ENCODE results near the gene TAL1. TPM values are rescaled to one million over a fixed set of nuclear protein-coding genes. Genes with fewer than 3 reads are reported as not detected.

Gene TAL1
- total RNA-seq, 1 donor from 2014 or later: not detected

DNA sequence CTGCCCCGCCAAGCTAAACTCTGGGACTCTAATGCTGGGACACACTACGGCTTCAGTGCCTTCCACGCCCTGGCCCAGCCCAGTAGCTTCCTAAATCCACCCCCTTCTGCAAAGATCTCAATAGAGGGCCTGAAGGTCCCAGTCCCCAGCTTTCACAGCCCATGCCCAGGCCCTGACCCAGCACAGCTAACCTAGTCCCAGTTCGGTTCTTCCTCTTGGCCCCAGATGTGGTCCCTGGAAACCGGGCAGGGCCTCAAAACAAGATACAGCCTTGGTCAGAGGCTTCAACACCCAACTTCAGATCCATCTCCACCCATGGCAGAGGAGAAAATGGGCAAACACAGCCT, 41.5 kb downstream of the TAL1 start:
- H3K9me3 Mint-ChIP-seq (ENCODE audit: unreplicated experiment): no peaks in the 10 kb centered on the region
- peaks cover 8% of the 10 kb centered on the region for H3K27me3 Mint-ChIP-seq (ENCODE audit: unreplicated experiment)
- H3K4me3 Mint-ChIP-seq (ENCODE audit: unreplicated experiment): no peak overlapping the region
- no peaks in the 10 kb centered on the region for H3K36me3 Mint-ChIP-seq (ENCODE audit: unreplicated experiment)
- TF ChIP-seq CTCF (IDR thresholded peaks at IDR 0.05): no peak
- no peak for DNase-seq (ENCODE audit: extremely low spot score, unreplicated experiment)
- H3K27ac Mint-ChIP-seq (ENCODE audit: unreplicated experiment): no peak overlapping the region
- H3K4me1 Mint-ChIP-seq (ENCODE audit: unreplicated experiment): peaks cover 11% of the 10 kb centered on the region

- peak; percentile 82 for DNase-seq (ENCODE audit: extremely low spot score, unreplicated experiment)
- H3K27ac Mint-ChIP-seq (ENCODE audit: unreplicated experiment): no peak within 1 kb of the TSS
- peaks cover 11% of the 10 kb centered on the region for H3K4me1 Mint-ChIP-seq (ENCODE audit: unreplicated experiment)
- H3K27me3 Mint-ChIP-seq (ENCODE audit: unreplicated experiment): peaks cover 8% of the 10 kb centered on the region
- H3K4me3 Mint-ChIP-seq (ENCODE audit: unreplicated experiment): no peak within 1 kb of the TSS
- H3K9me3 Mint-ChIP-seq (ENCODE audit: unreplicated experiment): no peaks in the 10 kb centered on the region
- H3K36me3 Mint-ChIP-seq (ENCODE audit: unreplicated experiment): no peaks in the 10 kb centered on the region
- no peak for TF ChIP-seq CTCF (IDR thresholded peaks at IDR 0.05)
Measured at GRCh38 chr1:47189844-47190508, 42.0 kb downstream of the TAL1 start, which contains the start of gene PDZK1IP1. Gene PDZK1IP1 (minus strand): TSS chr1:47190036. CDS start chr1:47189932, 104 bp downstream.

DNA sequence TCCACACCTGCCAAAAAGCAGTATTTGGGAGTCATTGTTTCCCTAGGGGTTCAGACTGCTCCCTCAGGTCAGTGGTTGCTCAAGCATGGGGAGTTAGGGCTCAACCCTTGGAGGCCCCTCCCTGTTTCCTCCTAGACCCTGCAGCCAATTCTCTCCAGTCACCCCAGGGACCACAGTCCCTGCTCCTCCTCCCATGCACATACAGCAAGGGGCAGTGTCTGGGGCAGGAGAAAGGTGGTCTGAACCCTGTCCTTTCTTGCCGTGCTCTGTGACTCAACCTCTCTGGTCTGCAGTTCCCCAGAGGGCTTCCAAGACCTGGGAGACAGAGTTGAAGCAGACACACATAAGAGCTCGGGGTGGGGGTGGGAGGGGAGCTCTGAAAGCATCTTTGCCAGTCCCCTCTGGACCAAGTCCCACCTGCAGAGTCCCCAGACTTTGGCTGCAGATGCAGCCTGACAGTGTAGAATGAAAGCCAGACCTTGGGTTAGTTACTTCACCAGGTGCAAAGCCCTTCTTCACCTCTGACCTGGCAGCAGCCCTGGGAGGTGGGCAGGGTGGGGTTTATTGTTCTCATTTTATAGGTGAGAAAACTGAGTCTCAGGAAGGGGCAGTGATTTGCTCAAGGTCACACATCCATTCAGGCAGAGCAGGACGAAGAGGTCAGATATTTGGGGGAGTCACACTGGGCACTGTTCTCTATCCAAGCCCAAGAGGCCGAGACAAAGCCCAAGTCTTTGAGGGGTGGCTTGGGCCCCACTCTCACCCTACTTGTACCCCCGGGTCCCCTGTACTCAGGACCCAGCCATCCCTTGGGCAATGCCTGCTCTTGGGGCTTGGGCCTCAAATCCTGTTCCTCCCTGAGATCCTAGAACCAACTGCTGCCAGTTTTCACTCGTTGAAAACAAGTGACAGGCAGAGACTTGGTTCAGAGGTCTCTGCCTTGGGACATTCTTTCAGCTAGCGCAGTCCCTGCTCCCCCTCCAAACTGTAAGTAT, 42.9 kb downstream of the TAL1 start:
- no peak for TF ChIP-seq CTCF (IDR thresholded peaks at IDR 0.05)
- peak; percentile 68 for DNase-seq (ENCODE audit: extremely low spot score, unreplicated experiment)
- Mint-ChIP-seq H3K4me3 (ENCODE audit: unreplicated experiment) (no peak overlapping the region), H3K9me3 (ENCODE audit: unreplicated experiment) (no peaks in the 10 kb centered on the region), H3K27me3 (ENCODE audit: unreplicated experiment) (peaks cover 8% of the 10 kb centered on the region), H3K4me1 (ENCODE audit: unreplicated experiment) (peaks cover 11% of the 10 kb centered on the region), H3K36me3 (ENCODE audit: unreplicated experiment) (no peaks in the 10 kb centered on the region), H3K27ac (ENCODE audit: unreplicated experiment) (no peak overlapping the region)

GRCh38 chr1:47187926-47188250, 44.1 kb downstream of the TAL1 start:
- H3K4me1 Mint-ChIP-seq (ENCODE audit: unreplicated experiment): peaks cover 9% of the 10 kb centered on the region
- no peaks in the 10 kb centered on the region for H3K9me3 Mint-ChIP-seq (ENCODE audit: unreplicated experiment)
- no peaks in the 10 kb centered on the region for H3K36me3 Mint-ChIP-seq (ENCODE audit: unreplicated experiment)
- no peak for TF ChIP-seq CTCF (IDR thresholded peaks at IDR 0.05)
- H3K4me3 Mint-ChIP-seq (ENCODE audit: unreplicated experiment): no peak overlapping the region
- H3K27ac Mint-ChIP-seq (ENCODE audit: unreplicated experiment): no peak overlapping the region
- DNase-seq (ENCODE audit: extremely low spot score, unreplicated experiment): no peak
- H3K27me3 Mint-ChIP-seq (ENCODE audit: unreplicated experiment): peaks cover 2% of the 10 kb centered on the region
